ENCODE results near the gene HLA-DPA1.
"Not testable (repeated sequence)": the region's sequence is repeated elsewhere in the genome, so short reads cannot be mapped to it uniquely, and the experiment has no call there.

Gene HLA-DPA1

DNA sequence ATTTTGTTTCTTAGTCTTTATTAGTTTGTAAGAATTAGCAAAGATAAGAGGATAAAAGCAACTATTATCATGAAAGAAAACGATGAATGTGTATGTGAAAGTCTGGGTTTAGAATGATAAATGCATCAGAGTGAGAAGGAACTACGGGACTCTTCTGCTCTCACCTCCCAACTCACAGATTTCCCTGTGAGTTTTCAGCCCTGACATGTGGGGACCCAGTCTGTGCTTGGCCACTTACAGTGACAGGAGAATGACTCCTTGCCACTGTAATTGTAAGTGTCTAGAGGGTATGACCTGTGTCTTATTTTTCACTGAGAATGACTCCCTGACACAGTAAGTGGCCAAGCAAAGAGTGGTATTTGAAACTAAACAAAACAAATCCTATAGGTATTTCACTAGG lies 2.5 kb downstream of the HLA-DPA1 start:
- POLR2A ChIA-PET, result no interaction called here
- TF ChIP-seq ELF4 (IDR thresholded peaks at IDR 0.05) (no peak), HDGF (IDR thresholded peaks at IDR 0.05; ENCODE audit: borderline replicate concordance) (no peak), SP1 (IDR thresholded peaks at IDR 0.05) (no peak), L3MBTL2 (conservative IDR thresholded peaks at IDR 0.05) (no peak), FOXA1 (IDR thresholded peaks at IDR 0.05) (no peak), BHLHE40 (IDR thresholded peaks at IDR 0.05; ENCODE audit: borderline replicate concordance) (no peak), FOXM1 (IDR thresholded peaks at IDR 0.05; ENCODE audit: borderline replicate concordance) (no peak), ZNF384 (IDR thresholded peaks at IDR 0.05) (no peak)
- TF ChIP-seq, protein P1, sequence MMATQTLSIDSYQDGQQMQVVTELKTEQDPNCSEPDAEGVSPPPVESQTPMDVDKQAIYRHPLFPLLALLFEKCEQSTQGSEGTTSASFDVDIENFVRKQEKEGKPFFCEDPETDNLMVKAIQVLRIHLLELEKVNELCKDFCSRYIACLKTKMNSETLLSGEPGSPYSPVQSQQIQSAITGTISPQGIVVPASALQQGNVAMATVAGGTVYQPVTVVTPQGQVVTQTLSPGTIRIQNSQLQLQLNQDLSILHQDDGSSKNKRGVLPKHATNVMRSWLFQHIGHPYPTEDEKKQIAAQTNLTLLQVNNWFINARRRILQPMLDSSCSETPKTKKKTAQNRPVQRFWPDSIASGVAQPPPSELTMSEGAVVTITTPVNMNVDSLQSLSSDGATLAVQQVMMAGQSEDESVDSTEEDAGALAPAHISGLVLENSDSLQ (IDR thresholded peaks at IDR 0.05), result no peak
- CTCF ChIA-PET, result no interaction called here
- no peak for DNase-seq (ENCODE audit: extremely low spot score)

DNA sequence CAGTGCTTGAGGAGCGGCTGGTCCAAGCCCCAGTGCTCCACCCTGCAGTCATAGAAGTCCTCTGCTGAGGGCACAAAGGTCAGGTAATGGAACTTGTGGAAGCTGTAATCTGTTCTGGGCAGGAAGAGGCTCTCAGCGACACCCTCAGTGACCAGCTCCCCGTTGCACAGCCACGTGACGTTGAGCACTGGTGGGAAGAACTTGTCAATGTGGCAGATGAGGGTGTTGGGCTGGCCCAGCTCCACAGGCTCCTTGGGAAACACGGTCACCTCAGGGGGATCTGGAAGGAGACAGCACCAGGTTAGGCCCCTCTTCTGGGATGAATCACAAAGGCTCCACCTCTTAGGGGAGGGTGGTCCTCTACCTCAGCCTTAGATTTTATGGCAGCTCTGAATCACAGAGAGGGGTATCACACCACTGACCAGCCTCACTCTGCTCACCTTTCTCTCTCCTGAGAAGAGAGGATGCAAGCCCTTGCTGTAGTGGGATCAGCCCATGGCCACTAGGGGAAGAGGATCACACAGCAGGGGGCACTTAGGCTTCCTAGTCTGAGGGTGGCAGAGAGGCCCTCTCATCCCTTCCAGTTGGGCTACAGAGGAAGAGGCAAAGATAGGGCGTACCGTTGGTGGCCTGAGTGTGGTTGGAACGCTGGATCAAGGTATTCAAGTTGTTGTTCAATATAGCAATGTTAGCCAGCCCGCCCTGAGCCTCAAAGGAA lies 4.3 kb downstream of the HLA-DPA1 start:
- no peak for TF ChIP-seq ELF4 (IDR thresholded peaks at IDR 0.05)
- TF ChIP-seq CTBP1 (IDR thresholded peaks at IDR 0.05; ENCODE audit: borderline replicate concordance), result no peak
- TF ChIP-seq, protein P1 (IDR thresholded peaks at IDR 0.05), result no peak
- no peak for TF ChIP-seq HDGF (IDR thresholded peaks at IDR 0.05; ENCODE audit: borderline replicate concordance)
- no peak for TF ChIP-seq TARDBP (IDR thresholded peaks at IDR 0.05)
- TF ChIP-seq L3MBTL2 (conservative IDR thresholded peaks at IDR 0.05), result no peak
- no peak for TF ChIP-seq FOXM1 (IDR thresholded peaks at IDR 0.05; ENCODE audit: borderline replicate concordance)
- TF ChIP-seq SUZ12 (IDR thresholded peaks at IDR 0.05), result no peak
- TF ChIP-seq BHLHE40 (IDR thresholded peaks at IDR 0.05; ENCODE audit: borderline replicate concordance), result no peak
- TF ChIP-seq NFRKB (IDR thresholded peaks at IDR 0.05), result no peak
- TF ChIP-seq FOXA1 (IDR thresholded peaks at IDR 0.05), result no peak
- no peak for TF ChIP-seq FOXK2 (IDR thresholded peaks at IDR 0.05)
- TF ChIP-seq ARNT (IDR thresholded peaks at IDR 0.05), result no peak
- TF ChIP-seq ZNF384 (IDR thresholded peaks at IDR 0.05), result no peak
- TF ChIP-seq LEF1 (IDR thresholded peaks at IDR 0.05; ENCODE audit: borderline replicate concordance), result no peak
- no peak for TF ChIP-seq SP1 (IDR thresholded peaks at IDR 0.05)
- ChIA-PET POLR2A (no interaction called here), CTCF (interaction anchor here (0.6 kb wide), 1 partner anchor 20 kb away, joined by 3 read pairs; no protein-coding TSS in a partner anchor)
- DNase-seq (ENCODE audit: extremely low spot score), result no peak

DNA sequence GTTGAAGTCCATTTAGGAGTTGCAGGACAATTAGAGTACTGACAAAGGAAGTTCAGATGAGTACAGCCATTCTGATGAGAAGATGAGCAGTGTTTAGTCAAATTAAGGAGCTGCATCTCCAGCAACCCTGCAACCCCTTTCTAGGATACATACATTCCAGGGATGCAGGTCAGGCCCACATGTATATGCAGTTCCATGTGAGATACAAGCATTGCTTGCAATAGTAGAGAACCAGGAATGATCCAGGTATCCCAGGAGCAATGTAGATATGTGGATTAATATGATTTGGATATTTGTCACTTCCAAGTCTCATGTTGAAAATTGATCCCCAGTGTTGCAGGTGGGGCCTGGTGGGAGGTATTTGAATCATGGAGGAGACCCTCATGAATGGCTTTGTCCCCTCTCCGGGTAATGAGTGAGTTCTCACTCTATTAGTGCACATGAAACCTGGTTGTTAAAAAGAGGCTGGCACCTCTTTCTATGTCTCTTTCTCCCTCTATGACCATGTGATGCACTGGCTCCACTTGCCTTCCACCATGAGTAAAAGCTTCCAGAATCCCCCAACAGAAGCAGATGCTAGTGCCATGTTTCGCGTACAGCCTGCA lies 6.4 kb downstream of the HLA-DPA1 start:
- ChIA-PET POLR2A (no interaction called here), CTCF (no interaction called here)
- DNase-seq (ENCODE audit: extremely low spot score), result no peak
- no peak for TF ChIP-seq CTBP1 (IDR thresholded peaks at IDR 0.05; ENCODE audit: borderline replicate concordance)
- TF ChIP-seq FOXK2 (IDR thresholded peaks at IDR 0.05), result no peak
- TF ChIP-seq HDGF (IDR thresholded peaks at IDR 0.05; ENCODE audit: borderline replicate concordance), result no peak
- TF ChIP-seq TARDBP (IDR thresholded peaks at IDR 0.05), result no peak
- no peak for TF ChIP-seq BHLHE40 (IDR thresholded peaks at IDR 0.05; ENCODE audit: borderline replicate concordance)
- TF ChIP-seq ZNF384 (IDR thresholded peaks at IDR 0.05), result no peak
- TF ChIP-seq SUZ12 (IDR thresholded peaks at IDR 0.05), result no peak
- no peak for TF ChIP-seq FOXA1 (IDR thresholded peaks at IDR 0.05)
- no peak for TF ChIP-seq SP1 (IDR thresholded peaks at IDR 0.05)
- TF ChIP-seq NFRKB (IDR thresholded peaks at IDR 0.05), result no peak
- TF ChIP-seq ARNT (IDR thresholded peaks at IDR 0.05), result no peak
- TF ChIP-seq ELF4 (IDR thresholded peaks at IDR 0.05), result no peak
- TF ChIP-seq L3MBTL2 (conservative IDR thresholded peaks at IDR 0.05), result no peak
- no peak for TF ChIP-seq LEF1 (IDR thresholded peaks at IDR 0.05; ENCODE audit: borderline replicate concordance)
- TF ChIP-seq, protein P1 (IDR thresholded peaks at IDR 0.05), result no peak

DNA sequence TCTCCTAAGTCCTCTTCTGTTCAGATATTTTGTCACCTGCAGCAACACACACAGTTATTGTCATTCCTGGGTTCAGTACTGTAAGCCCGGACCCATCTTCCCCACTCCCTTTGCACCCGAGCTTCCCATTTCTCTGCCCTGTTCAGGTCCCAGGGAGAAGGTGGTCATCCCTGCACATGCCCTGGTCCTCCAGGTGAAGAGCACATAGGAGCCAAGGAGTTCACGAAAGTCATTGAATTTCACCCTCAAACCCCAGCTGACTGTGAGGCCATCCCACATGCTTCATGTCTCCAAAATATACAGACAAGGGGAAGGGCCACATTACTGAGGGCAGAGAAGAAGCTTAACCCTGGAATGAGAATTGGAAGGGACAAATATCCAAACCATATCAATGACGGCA lies 8.1 kb downstream of the HLA-DPA1 start:
- DNase-seq (ENCODE audit: extremely low spot score), result no peak
- no peak for TF ChIP-seq ZNF384 (IDR thresholded peaks at IDR 0.05)
- TF ChIP-seq CTBP1 (IDR thresholded peaks at IDR 0.05; ENCODE audit: borderline replicate concordance), result no peak
- no peak for TF ChIP-seq FOXK2 (IDR thresholded peaks at IDR 0.05)
- TF ChIP-seq TARDBP (IDR thresholded peaks at IDR 0.05), result no peak
- ChIA-PET CTCF (no interaction called here), POLR2A (no interaction called here)

DNA sequence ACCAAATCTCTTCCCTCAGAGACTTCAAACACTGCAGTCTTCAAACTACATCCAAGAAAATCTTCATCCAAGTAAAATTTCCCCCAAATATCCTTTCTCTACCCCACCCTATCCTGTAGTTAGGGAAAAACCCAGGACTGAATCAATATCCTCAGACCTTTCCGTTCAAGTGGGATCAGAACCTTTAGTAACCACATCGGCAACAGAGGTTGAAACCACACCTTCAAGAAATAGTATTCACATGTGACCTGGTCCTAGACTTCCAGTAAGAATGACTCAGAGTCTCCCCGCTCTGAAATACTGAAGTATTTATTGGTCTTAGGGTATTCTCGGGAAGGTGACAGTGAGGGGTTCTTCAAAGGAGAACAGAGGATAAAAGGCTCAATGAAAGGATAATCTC lies 8.7 kb downstream of the HLA-DPA1 start:
- TF ChIP-seq BHLHE40 (IDR thresholded peaks at IDR 0.05; ENCODE audit: borderline replicate concordance) (no peak), CTBP1 (IDR thresholded peaks at IDR 0.05; ENCODE audit: borderline replicate concordance) (no peak), SP1 (IDR thresholded peaks at IDR 0.05) (no peak), ARNT (IDR thresholded peaks at IDR 0.05) (no peak), FOXK2 (IDR thresholded peaks at IDR 0.05) (no peak), NFRKB (IDR thresholded peaks at IDR 0.05) (no peak)
- TF ChIP-seq, protein P1 (IDR thresholded peaks at IDR 0.05), result no peak
- DNase-seq (ENCODE audit: extremely low spot score), result no peak
- CTCF ChIA-PET, result interaction anchor here (1.1 kb wide), 1 partner anchor 8 kb away, joined by 3 read pairs; no protein-coding TSS in a partner anchor
- POLR2A ChIA-PET, result no interaction called here

DNA sequence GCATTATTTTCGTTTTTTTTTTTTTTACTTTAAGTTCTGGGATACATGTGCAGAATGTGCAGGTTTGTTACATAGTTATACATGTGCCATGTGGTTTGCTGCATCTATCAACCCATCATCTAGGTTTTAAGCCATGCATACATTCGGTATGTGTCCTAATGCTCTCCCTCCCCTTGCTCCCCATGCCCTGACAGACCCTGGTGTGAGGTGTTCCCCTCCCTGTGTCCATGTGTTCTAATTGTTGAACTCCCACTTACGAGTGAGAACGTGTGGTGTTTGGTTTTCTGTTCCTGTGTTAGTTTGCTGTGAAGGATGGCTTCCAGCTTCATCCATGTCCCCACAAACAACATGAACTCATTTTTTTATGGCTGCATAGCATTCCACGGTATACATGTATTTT lies 10.0 kb downstream of the HLA-DPA1 start:
- POLR2A ChIA-PET, CTCF ChIA-PET: not testable (repeated sequence)

More for the DNA sequence above, 10.0 kb downstream of the HLA-DPA1 start:
- DNase-seq (ENCODE audit: extremely low spot score), result not testable (repeated sequence)
